Measurements from ENCODE around the gene EIF4EBP2. TPM values are rescaled to one million over a fixed set of nuclear protein-coding genes. Genes with fewer than 3 reads are reported as not detected.
A peak's percentile ranks its signal among the peaks of the same experiment; 100 is the strongest.

EIF4EBP2 gene, protein sequence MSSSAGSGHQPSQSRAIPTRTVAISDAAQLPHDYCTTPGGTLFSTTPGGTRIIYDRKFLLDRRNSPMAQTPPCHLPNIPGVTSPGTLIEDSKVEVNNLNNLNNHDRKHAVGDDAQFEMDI
- total RNA-seq, result 77.2 TPM
- long read RNA-seq, full-length matches to known transcripts, result 83 of 142 reads
- long read RNA-seq, partial matches to known transcripts, result 35 of 142 reads
- long read RNA-seq, other reads (novel, unspliced or antisense), result 24 of 142 reads

DNA sequence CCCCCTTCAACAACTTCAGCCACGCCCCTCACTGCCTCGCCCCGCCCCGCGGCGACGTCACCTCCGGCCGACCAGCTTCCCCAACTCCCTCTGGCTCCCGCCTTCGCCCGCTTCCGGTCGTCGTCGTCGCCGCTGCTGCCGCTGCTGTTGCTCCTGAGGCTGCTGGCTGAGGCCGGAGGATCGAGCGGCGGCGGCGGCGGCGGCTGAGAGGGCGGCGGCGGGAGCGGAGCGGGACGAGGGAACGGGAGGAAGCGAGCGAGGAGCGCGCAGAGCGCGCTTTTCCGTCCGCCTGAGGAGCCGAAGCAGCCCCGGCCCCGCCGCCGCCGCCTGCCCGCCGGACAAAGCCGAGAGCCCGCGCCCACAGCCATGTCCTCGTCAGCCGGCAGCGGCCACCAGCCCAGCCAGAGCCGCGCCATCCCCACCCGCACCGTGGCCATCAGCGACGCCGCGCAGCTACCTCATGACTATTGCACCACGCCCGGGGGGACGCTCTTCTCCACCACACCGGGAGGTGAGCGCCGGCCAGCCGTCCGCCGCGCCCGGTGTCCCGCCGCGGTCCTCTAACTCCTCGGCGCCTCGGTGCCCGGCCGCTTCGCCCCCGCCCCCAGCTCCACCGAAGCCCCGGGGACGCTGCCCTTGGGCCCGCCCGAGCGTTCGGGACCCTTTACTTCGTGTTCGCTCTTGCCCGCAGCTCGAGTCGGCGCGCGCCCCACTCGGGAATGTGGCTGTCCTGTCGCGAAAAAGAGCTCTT lies at the start of gene EIF4EBP2:
Gene EIF4EBP2 (plus strand): TSS at position 110 of the 751 bp plus-strand sequence. CDS start 257 bp downstream, at position 367.
- no peaks in the 10 kb centered on the region for H3K27me3 ChIP-seq (ENCODE audit: low read depth)
- TF ChIP-seq, protein P1, sequence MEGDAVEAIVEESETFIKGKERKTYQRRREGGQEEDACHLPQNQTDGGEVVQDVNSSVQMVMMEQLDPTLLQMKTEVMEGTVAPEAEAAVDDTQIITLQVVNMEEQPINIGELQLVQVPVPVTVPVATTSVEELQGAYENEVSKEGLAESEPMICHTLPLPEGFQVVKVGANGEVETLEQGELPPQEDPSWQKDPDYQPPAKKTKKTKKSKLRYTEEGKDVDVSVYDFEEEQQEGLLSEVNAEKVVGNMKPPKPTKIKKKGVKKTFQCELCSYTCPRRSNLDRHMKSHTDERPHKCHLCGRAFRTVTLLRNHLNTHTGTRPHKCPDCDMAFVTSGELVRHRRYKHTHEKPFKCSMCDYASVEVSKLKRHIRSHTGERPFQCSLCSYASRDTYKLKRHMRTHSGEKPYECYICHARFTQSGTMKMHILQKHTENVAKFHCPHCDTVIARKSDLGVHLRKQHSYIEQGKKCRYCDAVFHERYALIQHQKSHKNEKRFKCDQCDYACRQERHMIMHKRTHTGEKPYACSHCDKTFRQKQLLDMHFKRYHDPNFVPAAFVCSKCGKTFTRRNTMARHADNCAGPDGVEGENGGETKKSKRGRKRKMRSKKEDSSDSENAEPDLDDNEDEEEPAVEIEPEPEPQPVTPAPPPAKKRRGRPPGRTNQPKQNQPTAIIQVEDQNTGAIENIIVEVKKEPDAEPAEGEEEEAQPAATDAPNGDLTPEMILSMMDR (IDR thresholded peaks at IDR 0.05), result no peak
- H3K4me3 ChIP-seq, result peak within 1 kb of the TSS; percentile 94
- DNase-seq (peak; percentile 97), ATAC-seq (peak; percentile 97)
- peaks cover 40% of the 10 kb centered on the region for H3K4me1 ChIP-seq
- H3K27ac ChIP-seq, result peak within 1 kb of the TSS; percentile 99
- intact Hi-C loops (cut with DNase I), result no loop called here
- H3K9me3 ChIP-seq, result no peaks in the 10 kb centered on the region
- H3K36me3 ChIP-seq, result no peaks in the 10 kb centered on the region

DNA sequence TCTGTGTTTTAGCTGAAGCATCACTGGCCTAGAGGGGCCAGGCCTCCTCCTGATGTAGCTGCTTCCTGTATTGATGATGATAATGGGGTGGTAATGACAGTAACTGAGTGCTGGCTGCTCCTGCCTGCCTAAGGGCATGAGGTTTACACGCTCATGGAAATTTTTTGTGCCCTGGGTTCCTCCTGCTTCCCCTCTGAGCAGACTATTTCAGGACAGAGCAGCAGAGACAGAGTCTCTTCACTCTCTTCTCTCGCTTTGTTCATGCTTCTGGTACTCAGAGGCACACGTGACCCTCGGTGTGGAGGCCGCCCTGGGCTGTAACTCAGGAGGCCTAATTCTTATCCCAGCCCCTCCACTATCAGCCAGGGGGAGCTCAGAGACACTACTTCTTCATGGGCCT lies 49.4 kb upstream of the EIF4EBP2 start:
- DNase-seq, result no peak
- peaks cover 49% of the 10 kb centered on the region for H3K4me1 ChIP-seq
- intact Hi-C loops (cut with DNase I), result no loop called here
- H3K27me3 ChIP-seq (ENCODE audit: low read depth), result no peaks in the 10 kb centered on the region
- H3K36me3 ChIP-seq, result no peaks in the 10 kb centered on the region
- TF ChIP-seq, protein P1 (IDR thresholded peaks at IDR 0.05), result no peak
- no peak for ATAC-seq
- peak overlapping the region; percentile 50 for H3K27ac ChIP-seq
- H3K9me3 ChIP-seq, result no peaks in the 10 kb centered on the region
- H3K4me3 ChIP-seq, result no peak overlapping the region

DNA sequence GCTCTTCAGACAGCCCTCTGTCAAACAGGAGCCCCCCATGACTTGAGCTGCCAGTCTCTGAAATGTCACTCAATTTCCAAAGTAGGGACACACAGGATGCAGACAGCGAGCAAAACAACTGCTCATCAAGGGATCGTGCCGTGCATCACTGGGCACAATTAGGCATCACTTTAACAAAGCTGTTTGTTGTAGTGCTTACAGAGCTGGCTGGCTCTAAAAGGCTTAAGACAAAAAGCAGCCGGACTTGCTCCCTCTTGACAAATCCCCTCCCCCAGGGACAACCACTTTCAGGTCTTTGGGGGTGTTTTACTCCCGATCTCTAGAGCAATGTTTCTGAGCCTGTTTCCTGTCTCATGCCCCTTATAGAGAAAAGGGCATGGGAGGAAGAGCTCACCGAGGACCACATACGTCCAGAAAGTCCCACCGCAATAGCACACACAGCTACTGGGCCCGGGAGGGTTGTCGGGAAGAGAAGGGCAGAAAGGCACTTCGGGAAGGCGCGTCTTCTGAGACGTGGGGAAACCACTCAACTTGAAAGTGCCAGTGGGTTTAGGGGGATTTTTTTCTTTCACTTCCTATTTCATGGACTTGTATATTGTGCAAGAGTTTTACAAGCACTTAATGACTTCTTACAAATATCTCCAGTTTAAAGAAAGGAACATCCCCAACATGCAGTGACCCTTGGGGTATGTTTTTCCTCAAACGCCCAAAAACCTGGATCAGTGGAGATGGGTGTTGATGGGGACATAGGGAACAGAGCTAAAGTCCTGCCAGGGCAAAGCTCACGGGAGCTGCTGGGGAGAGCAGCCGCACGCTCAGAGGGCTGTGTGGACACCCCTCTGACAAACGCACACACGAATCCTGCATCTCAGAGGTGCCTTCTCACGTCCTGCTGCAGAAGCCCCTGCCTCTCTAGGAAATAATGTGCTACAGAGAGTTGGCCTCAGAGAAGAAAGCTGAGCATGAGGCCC lies 48.6 kb upstream of the EIF4EBP2 start:
- no peaks in the 10 kb centered on the region for H3K9me3 ChIP-seq
- peak; percentile 68 to 83 for ATAC-seq
- no peak for DNase-seq
- peak overlapping the region; percentile 0 for H3K4me3 ChIP-seq
- H3K27me3 ChIP-seq (ENCODE audit: low read depth), result no peaks in the 10 kb centered on the region
- intact Hi-C loops (cut with DNase I), result no loop called here
- peaks cover 49% of the 10 kb centered on the region for H3K4me1 ChIP-seq
- H3K36me3 ChIP-seq, result no peaks in the 10 kb centered on the region
- TF ChIP-seq, protein P1 (IDR thresholded peaks at IDR 0.05), result no peak
- peak overlapping the region; percentile 50 for H3K27ac ChIP-seq

DNA sequence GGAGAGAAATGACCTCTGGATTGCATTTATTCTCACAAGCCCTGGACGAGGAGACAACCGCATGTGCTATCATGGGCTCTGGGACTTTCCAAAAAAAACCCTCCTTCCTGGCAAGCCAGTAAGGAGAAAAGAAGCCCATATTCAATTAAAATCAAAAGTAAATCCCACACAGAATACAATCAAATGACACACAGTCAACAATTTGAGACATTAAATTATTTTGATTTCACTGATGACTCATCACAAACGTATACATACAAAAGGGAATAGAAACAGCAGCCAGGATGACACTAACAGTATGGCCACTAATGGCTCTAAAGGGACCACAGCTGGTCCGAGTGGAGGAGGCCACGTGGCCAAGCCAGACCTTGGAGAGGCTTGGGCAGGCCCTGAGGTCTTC lies 46.4 kb upstream of the EIF4EBP2 start:
- no peak overlapping the region for H3K27ac ChIP-seq
- no peak overlapping the region for H3K4me3 ChIP-seq
- H3K36me3 ChIP-seq, result no peaks in the 10 kb centered on the region
- TF ChIP-seq, protein P1 (IDR thresholded peaks at IDR 0.05), result no peak
- no peaks in the 10 kb centered on the region for H3K9me3 ChIP-seq
- DNase-seq, result no peak
- no peaks in the 10 kb centered on the region for H3K27me3 ChIP-seq (ENCODE audit: low read depth)
- peak in 1 of 2 donors; percentile 27 for ATAC-seq
- intact Hi-C loops (cut with DNase I), result no loop called here
- peaks cover 39% of the 10 kb centered on the region for H3K4me1 ChIP-seq

DNA sequence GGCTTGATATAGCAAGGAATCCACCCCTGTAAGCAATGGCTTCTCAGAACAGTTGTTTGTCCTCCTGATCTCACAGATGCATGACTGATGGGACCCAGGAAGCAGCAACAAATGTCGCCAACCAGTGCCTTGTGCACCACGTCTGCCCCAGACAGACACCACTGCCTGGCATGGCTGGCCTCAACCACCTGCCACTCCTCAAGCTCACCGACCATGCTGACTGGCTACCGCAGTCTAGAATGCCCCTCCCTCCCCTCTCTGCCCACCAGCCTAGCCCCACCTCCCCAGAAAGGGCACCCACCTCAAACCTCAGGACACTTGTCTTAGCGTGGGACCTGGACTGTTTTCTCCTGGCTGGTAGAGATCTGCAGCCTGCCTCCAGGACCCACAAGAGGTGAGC lies 45.5 kb upstream of the EIF4EBP2 start:
- Histone ChIP-seq H3K9me3 (no peaks in the 10 kb centered on the region), H3K36me3 (no peaks in the 10 kb centered on the region), H3K27me3 (ENCODE audit: low read depth) (no peaks in the 10 kb centered on the region), H3K4me1 (peaks cover 38% of the 10 kb centered on the region), H3K4me3 (no peak overlapping the region), H3K27ac (no peak overlapping the region)
- DNase-seq (no peak), ATAC-seq (no peak)
- intact Hi-C loops (cut with DNase I), result no loop called here
- TF ChIP-seq, protein P1 (IDR thresholded peaks at IDR 0.05), result no peak

Measured in lower lobe of right lung (tissue), 2 donors.